H9 (cell line): ENCODE results near the gene SMC3. TPM values are rescaled to one million over a fixed set of nuclear protein-coding genes. Genes with fewer than 3 reads are reported as not detected.

Experiments used
- DNase-seq: peaks from one replicate; pipeline ENCODE4 v3.0.0-alpha.2; 2017
- H2AFZ ChIP-seq: one replicate; pipeline ENCODE4 v1.6.1; 2013; ENCODE audit warnings: mild to moderate bottlenecking, low read length, control low read depth, moderate library complexity
- H2AK5ac ChIP-seq: 2 replicates; pipeline ENCODE4 v1.6.1; 2013; ENCODE audit warnings: low read length, control low read depth, mixed read lengths; ENCODE audit not compliant: insufficient read length
- H2BK120ac ChIP-seq: one replicate; pipeline ENCODE4 v1.6.1; 2013; ENCODE audit warnings: low read depth, mild to moderate bottlenecking, low read length, control low read depth, inconsistent platforms; ENCODE audit not compliant: poor library complexity, severe bottlenecking
- H2BK12ac ChIP-seq: 2 replicates; pipeline ENCODE4 v1.6.1; 2013; ENCODE audit warnings: low read length, control low read depth, mixed read lengths, low read depth; ENCODE audit not compliant: insufficient read length
- H2BK15ac ChIP-seq: 2 replicates; pipeline ENCODE4 v1.6.1; 2013; ENCODE audit warnings: low read depth, low read length, control low read depth
- H2BK20ac ChIP-seq: one replicate; pipeline ENCODE4 v1.6.1; 2013; ENCODE audit warnings: low read depth, mild to moderate bottlenecking, low read length, control low read depth, inconsistent platforms; ENCODE audit not compliant: poor library complexity, severe bottlenecking
- H2BK5ac ChIP-seq: 2 replicates; pipeline ENCODE4 v1.6.1; 2013; ENCODE audit warnings: low read length, control low read depth, mixed read lengths; ENCODE audit not compliant: insufficient read length
- H3K14ac ChIP-seq: 2 replicates; pipeline ENCODE4 v1.6.1; 2013; ENCODE audit warnings: low read length, control low read depth; ENCODE audit not compliant: insufficient read depth
- H3K18ac ChIP-seq: 2 replicates; pipeline ENCODE4 v1.6.1; 2013; ENCODE audit warnings: low read depth, mild to moderate bottlenecking, mixed read lengths, low read length, control low read depth; ENCODE audit not compliant: insufficient read length
- H3K23ac ChIP-seq: 2 replicates; pipeline ENCODE4 v1.6.1; 2013; ENCODE audit warnings: low read length, control low read depth, mixed read lengths, low read depth; ENCODE audit not compliant: insufficient read length
- H3K23me2 ChIP-seq: 2 replicates; pipeline ENCODE4 v1.6.1; 2013; ENCODE audit warnings: low read depth, mild to moderate bottlenecking, mixed read lengths, low read length, control low read depth; ENCODE audit not compliant: insufficient read length, poor library complexity, severe bottlenecking
- H3K27ac ChIP-seq: 2 replicates; pipeline ENCODE4 v1.5.1; 2013; ENCODE audit warnings: low read length, control low read depth, mixed read lengths, low read depth; ENCODE audit not compliant: insufficient read length
- H3K27me3 ChIP-seq: 2 replicates; pipeline ENCODE4 v1.6.1; 2013; ENCODE audit warnings: low read length, control low read depth, inconsistent platforms; ENCODE audit not compliant: insufficient read depth
- H3K4ac ChIP-seq: 2 replicates; pipeline ENCODE4 v1.6.1; 2013; ENCODE audit warnings: low read depth, mild to moderate bottlenecking, control low read depth, inconsistent platforms, low read length, moderate library complexity
- H3K4me1 ChIP-seq: 2 replicates; pipeline ENCODE4 v1.6.1; 2013; ENCODE audit warnings: low read length, control low read depth, inconsistent platforms; ENCODE audit not compliant: insufficient read depth
- H3K4me2 ChIP-seq: 2 replicates; pipeline ENCODE4 v1.6.1; 2013; ENCODE audit warnings: low read length, control low read depth, mixed read lengths; ENCODE audit not compliant: insufficient read length, insufficient read depth
- H3K56ac ChIP-seq: 2 replicates; pipeline ENCODE4 v1.6.1; 2013; ENCODE audit warnings: low read depth, mild to moderate bottlenecking, mixed read lengths, low read length, control low read depth; ENCODE audit not compliant: insufficient read length
- H3K79me1 ChIP-seq: 2 replicates; pipeline ENCODE4 v1.6.1; 2013; ENCODE audit warnings: low read depth, mild to moderate bottlenecking, moderate library complexity, low read length, control low read depth, inconsistent platforms; ENCODE audit not compliant: insufficient read depth, poor library complexity, severe bottlenecking
- H3K79me2 ChIP-seq: 2 replicates; pipeline ENCODE4 v1.6.1; 2013; ENCODE audit warnings: low read length, control low read depth, inconsistent platforms; ENCODE audit not compliant: insufficient read depth
- H3K9ac ChIP-seq: 2 replicates; pipeline ENCODE4 v1.6.1; 2013; ENCODE audit warnings: low read length, control low read depth, mixed read lengths; ENCODE audit not compliant: insufficient read length; ENCODE audit errors: extremely low read depth
- H3K9me3 ChIP-seq: one replicate; pipeline ENCODE4 v1.6.1; 2013; ENCODE audit warnings: low read depth, low read length, inconsistent platforms; ENCODE audit not compliant: control insufficient read depth
- H3T11ph ChIP-seq: one replicate; pipeline ENCODE4 v1.6.1; 2013; ENCODE audit warnings: mild to moderate bottlenecking, low read length, control low read depth, inconsistent platforms
- H4K20me1 ChIP-seq: one replicate; pipeline ENCODE4 v1.6.1; 2013; ENCODE audit not compliant: control insufficient read depth, insufficient read length, insufficient read depth
- H4K5ac ChIP-seq: 2 replicates; pipeline ENCODE4 v1.6.1; 2013; ENCODE audit warnings: low read depth, mild to moderate bottlenecking, mixed read lengths, low read length, control low read depth; ENCODE audit not compliant: insufficient read length
- H4K8ac ChIP-seq: replicated peaks from 2 replicates; pipeline ENCODE4 v1.6.1; 2013; ENCODE audit warnings: low read length, control low read depth, mixed read lengths, low read depth; ENCODE audit not compliant: insufficient read length
- H4K91ac ChIP-seq: 2 replicates; pipeline ENCODE4 v1.6.1; 2013; ENCODE audit warnings: low read depth, mild to moderate bottlenecking, moderate library complexity, mixed read lengths, low read length, control low read depth; ENCODE audit not compliant: insufficient read length
- H3K27ac Mint-ChIP-seq, 3 experiments: 2 replicates in 2 of 3; 3 replicates in 1 of 3; pipeline ENCODE4 v1.8.0; 2020 to 2021; ENCODE audit warnings: mixed read lengths in 3 of 3, mild to moderate bottlenecking in 1 of 3, moderate library complexity in 1 of 3
- H3K27me3 Mint-ChIP-seq: 2 replicates; pipeline ENCODE4 v1.8.0; 2021; ENCODE audit warnings: low read depth, mild to moderate bottlenecking, moderate library complexity, mixed read lengths
- H3K36me3 Mint-ChIP-seq, 3 experiments: 2 replicates in 2 of 3; 3 replicates in 1 of 3; pipeline ENCODE4 v1.8.0; 2020 to 2021; ENCODE audit warnings: low read depth in 3 of 3, mixed read lengths in 3 of 3; ENCODE audit not compliant: insufficient read depth in 1 of 3
- H3K4me1 Mint-ChIP-seq, 2 experiments: 2 replicates each; pipeline ENCODE4 v1.8.0; 2020; ENCODE audit warnings: mixed read lengths in 2 of 2
- H3K4me3 Mint-ChIP-seq, 2 experiments: 2 replicates in 1 of 2; 3 replicates in 1 of 2; pipeline ENCODE4 v1.8.0; 2020 to 2021; ENCODE audit warnings: mild to moderate bottlenecking in 2 of 2, mixed read lengths in 2 of 2, moderate library complexity in 1 of 2
- H3K9me3 Mint-ChIP-seq, 2 experiments: 2 replicates in 1 of 2; 3 replicates in 1 of 2; pipeline ENCODE4 v1.8.0; 2020; ENCODE audit warnings: mild to moderate bottlenecking in 2 of 2, mixed read lengths in 2 of 2, moderate library complexity in 1 of 2
- CTCF ChIP-seq: fragments of 200-600 bp; sonication (generic); conservative IDR thresholded peaks from 3 replicates; pipeline ENCODE4 v1.8.0; 2021; ENCODE audit warnings: antibody characterized with exemption, mild to moderate bottlenecking
- WGBS: extraction: QIAGEN DNeasy Blood & Tissue Kit; methylation state at CpG from one replicate; pipeline ENCODE4 v1.1.7; 2013; ENCODE audit warnings: missing lambda C conversion rate, low lambda C conversion rate, mixed read lengths; ENCODE audit not compliant: insufficient read length; ENCODE audit errors: extremely low coverage; 5-methylcytosine and 5-hydroxymethylcytosine counted together
- total RNA-seq: library from RNA; stranded (reverse); gene quantifications from 2 replicates; pipeline ENCODE4 v1.2.1, GENCODE V29; 2021

SMC3 gene
- total RNA-seq, 1 experiment from 2014 or later, result 82.4 TPM

GRCh38 chr10:110642204-110643034, 74.9 kb downstream of the SMC3 start:
- Histone ChIP-seq H3K9ac (no peak overlapping the region), H3K18ac (no peak overlapping the region), H3K23ac (no peak overlapping the region), H3K9me3 (no peaks in the 10 kb centered on the region), H3K4ac (no peak overlapping the region), H3K27me3 (peaks cover 28% of the 10 kb centered on the region; the same call in 1 of the 2 replicates), H2BK15ac (no peak overlapping the region), H4K8ac (no peak overlapping the region), H2AK5ac (no peak overlapping the region), H4K5ac (no peak overlapping the region), H4K91ac (no peak overlapping the region), H2BK12ac (no peak overlapping the region), H2AFZ (no peak overlapping the region), H2BK20ac (no peak overlapping the region), H3K14ac (no peak overlapping the region), H3K23me2 (peaks cover 17% of the 10 kb centered on the region), H2BK120ac (no peak overlapping the region), H3K4me2 (peak overlapping the region; percentile 84), H2BK5ac (no peak overlapping the region), H3K27ac (no peak overlapping the region), H3K56ac (no peak overlapping the region), H3T11ph (no peak overlapping the region), H4K20me1 (no peaks in the 10 kb centered on the region), H3K4me1 (peaks cover 2% of the 10 kb centered on the region; the same call in 1 of the 2 replicates), H3K79me2 (no peaks in the 10 kb centered on the region), H3K79me1 (no peaks in the 10 kb centered on the region)
- Mint-ChIP-seq H3K4me3 (peak overlapping the region; percentile 73 to 93), H3K36me3 (peaks cover 0 to 3% (median 0%) of the 10 kb centered on the region in 3 experiments; a peak in 1 of 7 replicates), H3K9me3 (peaks cover 0 to 2% of the 10 kb centered on the region in 2 experiments; a peak in 1 of 5 replicates), H3K27me3 (peaks cover 61% of the 10 kb centered on the region), H3K27ac (no peak overlapping the region), H3K4me1 (peaks cover 36 to 41% of the 10 kb centered on the region in 2 experiments)
- WGBS, result 100% methylated on average over 1 of the region's 14 CpGs
- no peak for DNase-seq
- no peak for TF ChIP-seq CTCF
